Type B pancreatic cell (in vitro differentiated cells): ENCODE data around the gene PPP1R13B. TPM values are rescaled to one million over a fixed set of nuclear protein-coding genes. Genes with fewer than 3 reads are reported as not detected.
"Not testable (repeated sequence)": the region's sequence is repeated elsewhere in the genome, so short reads cannot be mapped to it uniquely, and the experiment has no call there.

Experiments
- DNase-seq: peaks from one replicate; pipeline ENCODE4 v3.0.0; 2021; ENCODE audit warnings: mixed read lengths; ENCODE audit not compliant: unreplicated experiment; ENCODE audit errors: extremely low spot score
- H3K27ac Mint-ChIP-seq: 2 replicates; pipeline ENCODE4 v1.8.0; 2021; ENCODE audit warnings: mild to moderate bottlenecking, mixed read lengths
- H3K27me3 Mint-ChIP-seq: 2 replicates; pipeline ENCODE4 v1.8.0; 2021; ENCODE audit warnings: mixed read lengths
- H3K36me3 Mint-ChIP-seq: 2 replicates; pipeline ENCODE4 v1.8.0; 2021; ENCODE audit warnings: mixed read lengths
- H3K4me1 Mint-ChIP-seq: one replicate; pipeline ENCODE4 v1.8.0; 2021; ENCODE audit warnings: mixed read lengths; ENCODE audit not compliant: unreplicated experiment
- H3K4me3 Mint-ChIP-seq: 2 replicates; pipeline ENCODE4 v1.8.0; 2021; ENCODE audit warnings: mild to moderate bottlenecking, mixed read lengths
- H3K9me3 Mint-ChIP-seq: 2 replicates; pipeline ENCODE4 v1.8.0; 2021; ENCODE audit warnings: mixed read lengths
- total RNA-seq: library from RNA; stranded (reverse); gene quantifications from 2 replicates; pipeline ENCODE4 v1.2.1, GENCODE V29; 2021; ENCODE audit warnings: low replicate concordance
- TF ChIP-seq, protein P1 (sequence below): fragments of 200-600 bp; sonication (generic); conservative IDR thresholded peaks from 2 replicates; pipeline ENCODE4 v1.5.0; 2021; ENCODE audit warnings: antibody characterized with exemption, mild to moderate bottlenecking

The PPP1R13B gene
- total RNA-seq, 1 donor from 2014 or later, result 20.4 TPM

DNA sequence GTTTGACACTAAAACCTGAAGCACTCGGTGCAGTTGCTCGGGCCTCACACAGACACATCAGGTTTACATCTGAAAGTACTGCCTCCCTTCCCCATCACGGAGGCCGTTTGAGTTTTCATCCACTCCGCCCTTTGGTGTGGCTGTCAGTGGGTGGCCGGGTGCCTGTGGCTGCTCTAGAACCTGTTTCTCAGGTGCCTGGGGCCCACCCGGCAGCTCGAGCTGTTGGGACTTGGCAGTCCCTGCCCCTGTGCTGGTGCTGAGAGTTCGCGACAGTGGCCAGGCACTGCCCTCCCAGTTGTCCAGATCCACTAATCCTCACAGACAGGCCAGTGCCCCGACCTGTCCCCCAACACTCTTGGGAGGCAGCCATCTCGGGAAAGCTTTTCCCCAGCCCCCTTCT, 154.5 kb downstream of the PPP1R13B start:
- Mint-ChIP-seq H3K27me3 (no peaks in the 10 kb centered on the region), H3K36me3 (peaks cover 8% of the 10 kb centered on the region), H3K9me3 (no peaks in the 10 kb centered on the region), H3K4me1 (peaks cover 22% of the 10 kb centered on the region), H3K27ac (peak overlapping the region; percentile 68), H3K4me3 (no peak overlapping the region)
- DNase-seq, result no peak
- TF ChIP-seq, protein P1, sequence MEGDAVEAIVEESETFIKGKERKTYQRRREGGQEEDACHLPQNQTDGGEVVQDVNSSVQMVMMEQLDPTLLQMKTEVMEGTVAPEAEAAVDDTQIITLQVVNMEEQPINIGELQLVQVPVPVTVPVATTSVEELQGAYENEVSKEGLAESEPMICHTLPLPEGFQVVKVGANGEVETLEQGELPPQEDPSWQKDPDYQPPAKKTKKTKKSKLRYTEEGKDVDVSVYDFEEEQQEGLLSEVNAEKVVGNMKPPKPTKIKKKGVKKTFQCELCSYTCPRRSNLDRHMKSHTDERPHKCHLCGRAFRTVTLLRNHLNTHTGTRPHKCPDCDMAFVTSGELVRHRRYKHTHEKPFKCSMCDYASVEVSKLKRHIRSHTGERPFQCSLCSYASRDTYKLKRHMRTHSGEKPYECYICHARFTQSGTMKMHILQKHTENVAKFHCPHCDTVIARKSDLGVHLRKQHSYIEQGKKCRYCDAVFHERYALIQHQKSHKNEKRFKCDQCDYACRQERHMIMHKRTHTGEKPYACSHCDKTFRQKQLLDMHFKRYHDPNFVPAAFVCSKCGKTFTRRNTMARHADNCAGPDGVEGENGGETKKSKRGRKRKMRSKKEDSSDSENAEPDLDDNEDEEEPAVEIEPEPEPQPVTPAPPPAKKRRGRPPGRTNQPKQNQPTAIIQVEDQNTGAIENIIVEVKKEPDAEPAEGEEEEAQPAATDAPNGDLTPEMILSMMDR, result no peak

DNA sequence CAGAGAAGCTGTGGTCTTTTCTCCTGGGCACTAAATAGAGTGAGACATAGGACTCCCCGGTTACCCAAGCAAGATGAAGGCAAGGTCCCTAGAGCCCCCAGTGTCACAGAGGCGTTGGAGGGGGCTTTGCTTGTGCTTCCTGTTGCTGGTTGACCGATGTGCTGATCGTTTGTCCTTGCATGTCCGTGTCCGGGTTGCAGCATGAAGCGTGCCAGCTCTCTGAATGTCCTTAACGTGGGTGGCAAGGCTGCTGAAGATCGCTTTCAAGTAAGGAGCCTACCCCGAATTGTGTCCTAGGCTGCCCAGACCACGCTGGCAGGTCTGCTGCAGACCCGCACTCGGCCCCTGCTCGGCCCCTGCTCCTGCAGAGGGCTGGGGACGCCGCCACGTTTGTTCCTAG, 155.2 kb downstream of the PPP1R13B start:
- H3K4me1 Mint-ChIP-seq, result peaks cover 19% of the 10 kb centered on the region
- peaks cover 8% of the 10 kb centered on the region for H3K36me3 Mint-ChIP-seq

DNA sequence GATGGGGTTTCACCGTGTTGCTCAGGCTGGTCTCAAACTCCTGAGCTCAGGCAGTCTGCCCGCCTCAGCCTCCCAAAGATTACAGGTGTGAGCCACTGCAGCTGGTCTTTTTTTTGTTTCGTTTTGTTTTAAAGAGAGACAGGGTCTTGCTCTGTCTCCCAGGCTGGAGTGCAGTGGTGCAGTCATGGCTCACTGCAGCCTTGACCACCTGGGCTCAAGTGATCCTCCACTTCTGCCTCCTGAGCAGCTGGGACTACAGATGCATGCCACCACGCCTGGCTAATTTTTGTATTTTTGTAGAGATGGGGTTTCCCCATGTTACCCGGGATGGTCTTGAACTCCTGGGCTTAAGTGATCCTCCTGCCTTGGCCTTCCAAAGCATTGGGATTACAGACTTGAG, 155.7 kb downstream of the PPP1R13B start:
- H3K36me3 Mint-ChIP-seq, H3K27me3 Mint-ChIP-seq, H3K9me3 Mint-ChIP-seq, DNase-seq, H3K27ac Mint-ChIP-seq, H3K4me3 Mint-ChIP-seq: not testable (repeated sequence)
- H3K4me1 Mint-ChIP-seq, result peaks cover 15% of the 10 kb centered on the region

More for the DNA sequence above, 155.2 kb downstream of the PPP1R13B start:
- Mint-ChIP-seq H3K9me3 (no peaks in the 10 kb centered on the region), H3K27ac (no peak overlapping the region), H3K27me3 (no peaks in the 10 kb centered on the region), H3K4me3 (no peak overlapping the region)
- DNase-seq, result no peak
- TF ChIP-seq, protein P1, result no peak

DNA sequence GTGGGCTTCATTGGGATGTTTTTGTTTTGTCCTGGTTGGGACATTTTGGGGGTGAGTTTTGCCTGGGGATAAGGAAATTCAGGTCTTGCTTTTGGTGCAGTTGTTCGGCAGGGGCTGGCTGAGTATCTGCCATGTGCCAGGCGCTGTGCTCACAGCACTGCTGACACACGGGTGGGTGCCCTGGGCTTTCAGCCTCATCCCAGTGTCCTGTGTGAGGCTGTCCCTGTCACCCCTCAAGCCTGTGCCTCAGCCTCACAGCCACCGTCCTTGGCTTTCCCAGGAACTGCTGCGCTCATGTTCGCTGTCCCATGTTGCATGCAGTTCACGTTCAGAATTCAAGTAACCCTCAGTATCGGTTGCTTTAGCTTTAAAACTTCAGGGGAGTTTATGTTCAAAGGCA, 157.0 kb downstream of the PPP1R13B start:
- Mint-ChIP-seq H3K27ac (no peak overlapping the region), H3K9me3 (no peaks in the 10 kb centered on the region), H3K4me1 (peaks cover 2% of the 10 kb centered on the region), H3K4me3 (no peak overlapping the region), H3K36me3 (peaks cover 7% of the 10 kb centered on the region), H3K27me3 (no peaks in the 10 kb centered on the region)
- TF ChIP-seq, protein P1, result no peak
- DNase-seq, result no peak

DNA sequence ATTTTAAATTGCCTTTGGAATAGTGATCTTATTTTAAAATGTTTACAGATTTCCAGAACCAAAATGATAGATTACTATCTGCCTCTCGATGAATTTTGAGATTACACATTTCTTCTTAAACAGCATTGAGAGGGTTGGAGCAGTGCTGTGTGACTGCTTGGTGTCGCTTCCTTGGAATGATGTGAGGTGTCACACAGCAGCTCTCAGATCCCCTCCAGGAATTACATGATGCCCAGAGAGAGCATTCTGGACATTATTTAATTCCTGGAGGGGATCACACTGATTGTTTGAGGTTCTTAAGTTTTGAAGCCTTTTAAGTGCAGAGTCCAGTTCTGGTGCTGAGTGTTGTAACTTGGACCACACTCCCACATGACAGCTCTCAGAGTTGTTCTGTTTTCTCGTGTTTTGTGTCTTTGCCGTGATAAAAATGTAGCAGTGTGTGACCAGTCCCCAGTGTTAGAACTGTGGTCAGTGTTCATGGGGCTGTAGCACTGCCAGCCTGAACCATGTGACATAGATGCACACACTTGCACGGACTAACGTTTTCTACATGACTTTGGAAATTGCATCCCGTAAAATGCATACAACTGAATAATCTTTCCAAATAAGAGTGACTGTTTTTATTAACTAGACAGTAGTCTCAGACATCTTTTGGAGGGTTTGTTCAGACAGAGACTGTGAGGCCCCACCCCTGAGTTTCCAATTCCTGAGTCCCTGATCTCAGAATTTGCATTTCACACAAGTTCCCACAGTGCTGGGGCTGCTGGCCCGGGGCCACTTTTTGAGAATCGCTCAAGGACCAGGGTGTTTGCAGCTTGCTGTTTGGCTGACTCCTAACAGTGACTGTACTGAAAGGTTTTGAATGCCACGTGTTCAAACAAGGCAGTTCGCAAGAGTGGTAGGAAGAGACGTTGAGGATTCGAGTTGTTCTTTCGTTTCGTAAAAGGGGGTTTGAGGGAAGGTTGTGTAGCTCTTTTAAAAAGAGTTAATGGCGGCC, 158.2 kb downstream of the PPP1R13B start:
- Mint-ChIP-seq H3K9me3 (no peaks in the 10 kb centered on the region), H3K36me3 (peaks cover 7% of the 10 kb centered on the region), H3K4me3 (no peak overlapping the region), H3K4me1 (no peaks in the 10 kb centered on the region), H3K27ac (no peak overlapping the region), H3K27me3 (no peaks in the 10 kb centered on the region)
- no peak for DNase-seq
- TF ChIP-seq, protein P1, result no peak

DNA sequence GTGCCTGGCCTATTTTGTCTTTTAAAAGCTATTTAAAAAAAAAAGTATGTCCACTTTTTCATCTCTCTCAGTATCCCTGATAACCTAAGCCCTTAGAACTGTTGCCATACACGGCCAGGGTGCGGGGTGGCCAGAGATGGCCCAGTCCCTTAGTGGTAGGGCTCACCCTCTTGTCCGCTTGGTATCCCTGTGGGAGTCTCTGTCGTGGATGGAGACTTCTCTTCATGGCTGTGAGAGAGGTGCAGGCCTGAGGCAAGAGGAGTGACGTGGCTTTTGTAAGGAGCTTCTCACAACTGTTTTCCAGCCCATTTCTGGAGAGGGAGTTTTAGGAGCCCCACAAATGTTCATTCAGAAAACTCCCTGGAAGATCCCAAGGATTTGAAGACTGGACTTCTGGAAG, 158.9 kb downstream of the PPP1R13B start:
- Mint-ChIP-seq H3K27me3 (no peaks in the 10 kb centered on the region), H3K4me3 (no peak overlapping the region), H3K9me3 (no peaks in the 10 kb centered on the region), H3K36me3 (peaks cover 7% of the 10 kb centered on the region), H3K27ac (no peak overlapping the region), H3K4me1 (no peaks in the 10 kb centered on the region)
- no peak for DNase-seq
- TF ChIP-seq, protein P1, result no peak
